Endothelial cell of umbilical vein (primary cell): ENCODE data around the gene SMOC2. TPM values are rescaled to one million over a fixed set of nuclear protein-coding genes. Genes with fewer than 3 reads are reported as not detected.

Source experiments
- BruUV-seq: library from RNA; stranded (reverse); fragments of 400-500 nt; replicated peaks from 2 replicates; lab custom pipeline; 2021; lab: Mats Ljungman, UMichigan
- CTCF ChIA-PET: fragments of 300-600, 350-600 bp; sonication (Branson Sonifier 250); formaldehyde crosslinking; loops from one replicate; lab custom pipeline; 2021; ENCODE audit warnings: antibody characterized with exemption, inconsistent platforms; lab: Charles Lee
- POLR2A ChIA-PET: fragments of 300-600, 350-600 bp; sonication (Branson Sonifier 250); formaldehyde crosslinking; loops from one replicate; lab custom pipeline; 2021; ENCODE audit warnings: antibody characterized with exemption, inconsistent platforms; lab: Charles Lee
- DNase-seq: peaks from one replicate; pipeline ENCODE4 v3.0.0-alpha.2; 2011; ENCODE audit warnings: low read depth, low spot score
- FAIRE-seq: peaks from 2 replicates; lab custom pipeline; 2011; peaks lifted over from hg19 to GRCh38; lab: Jason Lieb, UNC
- H2AFZ ChIP-seq: 2 replicates; pipeline ENCODE4 v1.6.0; 2012; ENCODE audit warnings: low read depth, low read length, control low read depth, inconsistent platforms
- H3K27ac ChIP-seq: 2 replicates; pipeline ENCODE4 v1.5.1; 2011; ENCODE audit warnings: low read depth, mild to moderate bottlenecking, control low read depth, low read length, moderate library complexity; ENCODE audit not compliant: insufficient read depth
- H3K27me3 ChIP-seq, 2 experiments: 2 replicates each; pipeline versions ENCODE4 v1.6.0 to v1.6.1; 2011; ENCODE audit warnings: low read length in 2 of 2, mixed read lengths in 1 of 2; ENCODE audit not compliant: control insufficient read depth in 2 of 2, insufficient read depth in 2 of 2
- H3K36me3 ChIP-seq, 2 experiments: 2 replicates in 1 of 2; 3 replicates in 1 of 2; pipeline ENCODE4 v1.5.1; 2011; ENCODE audit warnings: low read length in 2 of 2, mild to moderate bottlenecking in 1 of 2, moderate library complexity in 1 of 2; ENCODE audit not compliant: control insufficient read depth in 2 of 2, insufficient read depth in 2 of 2; ENCODE audit errors: extremely low read depth in 1 of 2
- H3K4me1 ChIP-seq: 3 replicates; pipeline ENCODE4 v1.5.1; 2011; ENCODE audit warnings: mild to moderate bottlenecking, low read length; ENCODE audit not compliant: control insufficient read depth, insufficient read depth; ENCODE audit errors: extremely low read depth
- H3K4me2 ChIP-seq: 2 replicates; pipeline ENCODE4 v1.6.1; 2011; ENCODE audit warnings: low read length, control low read depth, mixed read lengths; ENCODE audit not compliant: insufficient read depth
- H3K4me3 ChIP-seq, 3 experiments: fragments of 200-600 bp in 1 of 3; sonication (generic), shearing (Covaris generic) in 1 of 3; replicated peaks in 1 of 3; 2 replicates each; pipeline ENCODE4 v1.5.1; 2011 to 2016; ENCODE audit warnings: control low read depth in 3 of 3, low read length in 3 of 3, mild to moderate bottlenecking in 2 of 3, inconsistent platforms in 1 of 3, low read depth in 1 of 3, moderate library complexity in 1 of 3; ENCODE audit not compliant: insufficient read depth in 1 of 3
- H3K79me2 ChIP-seq: 2 replicates; pipeline ENCODE4 v1.6.0; 2012; ENCODE audit warnings: low read length, inconsistent platforms; ENCODE audit not compliant: control insufficient read depth, insufficient read depth
- H3K9ac ChIP-seq: replicated peaks from 2 replicates; pipeline ENCODE3; 2011; ENCODE audit warnings: low read length, control low read depth; ENCODE audit not compliant: insufficient read depth; ENCODE audit errors: extremely low read depth
- H3K9me1 ChIP-seq: replicated peaks from 3 replicates; pipeline ENCODE4 v1.6.0; 2011; ENCODE audit warnings: mild to moderate bottlenecking, low read length; ENCODE audit not compliant: control insufficient read depth, insufficient read depth; ENCODE audit errors: extremely low read depth
- H3K9me3 ChIP-seq: replicated peaks from 2 replicates; pipeline ENCODE4 v1.5.1; 2012; ENCODE audit warnings: low read length, inconsistent platforms; ENCODE audit not compliant: control insufficient read depth, insufficient read depth
- H4K20me1 ChIP-seq: replicated peaks from 2 replicates; pipeline ENCODE3; 2011; ENCODE audit warnings: mild to moderate bottlenecking, low read length; ENCODE audit not compliant: control insufficient read depth, insufficient read depth; ENCODE audit errors: extremely low read depth
- EZH2 ChIP-seq: IDR thresholded peaks from 2 replicates; pipeline ENCODE4 v1.6.1; 2012; ENCODE audit warnings: borderline replicate concordance, low read depth, mild to moderate bottlenecking, moderate library complexity, low read length, inconsistent platforms; ENCODE audit not compliant: severe bottlenecking
- FOS ChIP-seq: IDR thresholded peaks from 2 replicates; pipeline ENCODE4 v1.6.1; 2011; ENCODE audit warnings: mild to moderate bottlenecking, low read length, moderate library complexity, borderline replicate concordance; ENCODE audit not compliant: insufficient read depth
- GATA2 ChIP-seq: IDR thresholded peaks from 2 replicates; pipeline ENCODE4 v1.7.0; 2011; ENCODE audit warnings: low read depth, mild to moderate bottlenecking, moderate library complexity, mixed read lengths, low read length; ENCODE audit not compliant: insufficient read length, insufficient read depth
- JUN ChIP-seq: IDR thresholded peaks from 2 replicates; pipeline ENCODE4 v1.6.1; 2011; ENCODE audit warnings: borderline replicate concordance, low read depth; ENCODE audit not compliant: insufficient read length, insufficient read depth
- MYC ChIP-seq: IDR thresholded peaks from one replicate; pipeline ENCODE4 v1.6.1; 2011; ENCODE audit warnings: mild to moderate bottlenecking, low read depth, low read length
- POLR2A ChIP-seq: IDR thresholded peaks from 2 replicates; pipeline ENCODE4 v1.6.1; 2012; ENCODE audit warnings: low read depth, mild to moderate bottlenecking, control low read depth, low read length
- POLR2AphosphoS5 ChIP-seq: IDR thresholded peaks from 2 replicates; pipeline ENCODE4 v1.6.1; 2012; ENCODE audit warnings: low read depth, mild to moderate bottlenecking, control low read depth, low read length, moderate library complexity; ENCODE audit not compliant: insufficient read depth
- dilution Hi-C: fragments of 300-500 bp; cut with MboI; formaldehyde crosslinking; loops from one replicate; pipeline ENCODE4 v1.15.0; 2019; ENCODE audit warnings: low sequenced_read_pairs; ENCODE audit not compliant: extremely low pct_ligation_motif_present
- intact Hi-C: fragments of 100-400 bp; cut with micrococcal nuclease; formaldehyde crosslinking; loops from one replicate; pipeline ENCODE4 v1.10.0; 2022
- polyA plus RNA-seq, 4 experiments: library from polyadenylated mRNA; depleted of rRNA in 3 of 4; stranded (reverse) in 3 of 4; unstranded in 1 of 4; fragments of >200 nt; gene quantifications; 2 replicates each; pipeline versions ENCODE4 v1.2.1 to v1.2.3, GENCODE V29; 2011 to 2012; ENCODE audit warnings: missing spikeins in 1 of 4
- total RNA-seq: library from RNA; stranded (reverse); gene quantifications from 2 replicates; pipeline ENCODE4 v1.2.3, GENCODE V29; 2021
- TF ChIP-seq, protein P1 (sequence below), 2 donors: IDR thresholded peaks; 1 replicate in 1 of 2; 2 replicates in 1 of 2; pipeline ENCODE4 v1.5.1; 2011; ENCODE audit warnings: low read length in 2 of 2, mild to moderate bottlenecking in 2 of 2, moderate library complexity in 2 of 2, control low read depth in 1 of 2, inconsistent platforms in 1 of 2, low read depth in 1 of 2; ENCODE audit not compliant: insufficient read depth in 1 of 2; ENCODE audit errors: extremely low read depth in 1 of 2
- TF ChIP-seq, protein P2 (sequence below): IDR thresholded peaks from 2 replicates; pipeline ENCODE4 v1.6.1; 2011; ENCODE audit not compliant: insufficient read depth, insufficient read length

Gene SMOC2
- total and polyA plus RNA-seq, 2 donors (not counting 3 experiments of a cell fraction or from before 2014, with no cell fraction given) = not detected

DNA sequence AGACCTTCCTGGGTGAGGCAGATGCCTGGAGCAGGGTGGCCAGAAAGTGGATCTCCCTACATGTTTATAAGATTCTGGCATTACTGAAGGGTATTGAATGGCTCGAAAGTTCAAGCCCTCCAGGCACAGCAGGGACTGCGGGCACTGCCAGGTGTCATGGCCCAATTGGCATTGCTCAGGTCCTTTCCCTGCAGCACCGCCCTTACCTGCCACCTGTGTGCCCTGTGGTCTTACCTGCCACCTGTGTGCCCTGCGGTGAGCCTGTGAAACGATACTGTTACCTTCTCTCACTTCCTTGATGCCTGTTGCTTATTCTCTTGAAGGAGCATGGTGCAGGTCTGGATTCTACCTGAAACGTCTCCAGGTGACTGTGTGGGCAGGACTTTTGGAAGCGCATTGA lies 32.2 kb downstream of the SMOC2 start:
- no peak overlapping the region for H2AFZ ChIP-seq
- H3K4me1 ChIP-seq = no peaks in the 10 kb centered on the region
- CTCF ChIA-PET = no interaction called here
- no peak for FAIRE-seq
- no peaks in the 10 kb centered on the region for H3K36me3 ChIP-seq
- no peak for DNase-seq
- H3K4me2 ChIP-seq = no peak overlapping the region
- H3K4me3 ChIP-seq = no peak overlapping the region
- dilution Hi-C loops (no loop called here), intact Hi-C loops (no loop called here)
- peaks cover 9% of the 10 kb centered on the region for H3K9me3 ChIP-seq
- H3K27me3 ChIP-seq = no peaks in the 10 kb centered on the region
- BruUV-seq = no TSS peak
- H3K9ac ChIP-seq = no peak overlapping the region
- TF ChIP-seq POLR2A (no peak), GATA2 (no peak), FOS (no peak), JUN (no peak), MYC (no peak), EZH2 (no peak), POLR2AphosphoS5 (no peak)
- TF ChIP-seq, protein P1, sequence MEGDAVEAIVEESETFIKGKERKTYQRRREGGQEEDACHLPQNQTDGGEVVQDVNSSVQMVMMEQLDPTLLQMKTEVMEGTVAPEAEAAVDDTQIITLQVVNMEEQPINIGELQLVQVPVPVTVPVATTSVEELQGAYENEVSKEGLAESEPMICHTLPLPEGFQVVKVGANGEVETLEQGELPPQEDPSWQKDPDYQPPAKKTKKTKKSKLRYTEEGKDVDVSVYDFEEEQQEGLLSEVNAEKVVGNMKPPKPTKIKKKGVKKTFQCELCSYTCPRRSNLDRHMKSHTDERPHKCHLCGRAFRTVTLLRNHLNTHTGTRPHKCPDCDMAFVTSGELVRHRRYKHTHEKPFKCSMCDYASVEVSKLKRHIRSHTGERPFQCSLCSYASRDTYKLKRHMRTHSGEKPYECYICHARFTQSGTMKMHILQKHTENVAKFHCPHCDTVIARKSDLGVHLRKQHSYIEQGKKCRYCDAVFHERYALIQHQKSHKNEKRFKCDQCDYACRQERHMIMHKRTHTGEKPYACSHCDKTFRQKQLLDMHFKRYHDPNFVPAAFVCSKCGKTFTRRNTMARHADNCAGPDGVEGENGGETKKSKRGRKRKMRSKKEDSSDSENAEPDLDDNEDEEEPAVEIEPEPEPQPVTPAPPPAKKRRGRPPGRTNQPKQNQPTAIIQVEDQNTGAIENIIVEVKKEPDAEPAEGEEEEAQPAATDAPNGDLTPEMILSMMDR (IDR thresholded peaks at IDR 0.05; ENCODE audit: extremely low read depth in 1 of 2, insufficient read depth in 1 of 2, low read depth in 1 of 2, low read length in 2 of 2) = no peak
- TF ChIP-seq, protein P2, sequence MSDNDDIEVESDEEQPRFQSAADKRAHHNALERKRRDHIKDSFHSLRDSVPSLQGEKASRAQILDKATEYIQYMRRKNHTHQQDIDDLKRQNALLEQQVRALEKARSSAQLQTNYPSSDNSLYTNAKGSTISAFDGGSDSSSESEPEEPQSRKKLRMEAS = no peak
- H3K9me1 ChIP-seq = no peaks in the 10 kb centered on the region
- POLR2A ChIA-PET = no interaction called here
- no peaks in the 10 kb centered on the region for H3K79me2 ChIP-seq
- no peaks in the 10 kb centered on the region for H4K20me1 ChIP-seq
- H3K27ac ChIP-seq = no peak overlapping the region
